HS-27A (cell line): Measurements from ENCODE around the gene SOCS6.

Experiments
- DNase-seq: peaks from one replicate; pipeline ENCODE4 v3.0.0-alpha.2; 2012; ENCODE audit warnings: low read depth, missing footprints

The SOCS6 gene

GRCh38 chr18:70289351-70290312 is 787 bp downstream of the SOCS6 start:
- peak; percentile 29 for DNase-seq

GRCh38 chr18:70290482-70291294 is 1.8 kb downstream of the SOCS6 start:
- DNase-seq, result no peak

- DNase-seq, result no peak
Observed at GRCh38 chr18:70291295-70291574, 2.4 kb downstream of the SOCS6 start.

GRCh38 chr18:70292628-70293027 is 3.8 kb downstream of the SOCS6 start:
- DNase-seq, result no peak

GRCh38 chr18:70293166-70293565 is 4.3 kb downstream of the SOCS6 start:
- DNase-seq, result no peak

GRCh38 chr18:70294471-70295191 is 5.8 kb downstream of the SOCS6 start:
- DNase-seq, result no peak

GRCh38 chr18:70295192-70296188 is 6.6 kb downstream of the SOCS6 start:
- DNase-seq, result no peak

GRCh38 chr18:70296289-70296688 is 7.4 kb downstream of the SOCS6 start:
- no peak for DNase-seq

- DNase-seq, result no peak
Observed at GRCh38 chr18:70296781-70297180, 7.9 kb downstream of the SOCS6 start.

- DNase-seq, result no peak
Observed at GRCh38 chr18:70299393-70299792, 10.5 kb downstream of the SOCS6 start.

GRCh38 chr18:70301667-70302066 is 12.8 kb downstream of the SOCS6 start:
- no peak for DNase-seq

GRCh38 chr18:70308555-70309294 is 19.9 kb downstream of the SOCS6 start:
- no peak for DNase-seq

- DNase-seq, result no peak
Observed at GRCh38 chr18:70310560-70311320, 21.9 kb downstream of the SOCS6 start.

GRCh38 chr18:70311726-70312125 is 22.9 kb downstream of the SOCS6 start:
- DNase-seq, result no peak

- no peak for DNase-seq
Observed at GRCh38 chr18:70313640-70314039, 24.8 kb downstream of the SOCS6 start.

- no peak for DNase-seq
Observed at GRCh38 chr18:70314151-70314782, 25.4 kb downstream of the SOCS6 start.

GRCh38 chr18:70319187-70319586 is 30.3 kb downstream of the SOCS6 start:
- no peak for DNase-seq

- DNase-seq, result no peak
Observed at GRCh38 chr18:70321616-70322015, 32.8 kb downstream of the SOCS6 start.

GRCh38 chr18:70322385-70322784 is 33.5 kb downstream of the SOCS6 start:
- no peak for DNase-seq
